ENCODE results near the gene KCNQ1.

KCNQ1 gene

GRCh38 chr11:2794046-2794967, 349.5 kb downstream of the KCNQ1 start:
- no peak for TF ChIP-seq CTCF (IDR thresholded peaks at IDR 0.05; ENCODE audit: insufficient read depth, low read depth, low read length, missing control alignments)
- H3K4me3 ChIP-seq (ENCODE audit: low read length) = no peak overlapping the region
- no peak for DNase-seq (ENCODE audit: low read depth)

- H3K4me3 ChIP-seq (ENCODE audit: low read length) = no peak overlapping the region
- DNase-seq (ENCODE audit: low read depth) = no peak
- TF ChIP-seq CTCF (IDR thresholded peaks at IDR 0.05; ENCODE audit: insufficient read depth, low read depth, low read length, missing control alignments) = no peak
Observed at GRCh38 chr11:2794968-2795322, 350.1 kb downstream of the KCNQ1 start.

- no peak overlapping the region for H3K4me3 ChIP-seq (ENCODE audit: low read length)
- TF ChIP-seq CTCF (IDR thresholded peaks at IDR 0.05; ENCODE audit: insufficient read depth, low read depth, low read length, missing control alignments) = no peak
- no peak for DNase-seq (ENCODE audit: low read depth)
Observed at GRCh38 chr11:2795491-2795991, 350.7 kb downstream of the KCNQ1 start.

GRCh38 chr11:2796091-2796490, 351.3 kb downstream of the KCNQ1 start:
- no peak for DNase-seq (ENCODE audit: low read depth)
- no peak overlapping the region for H3K4me3 ChIP-seq (ENCODE audit: low read length)
- no peak for TF ChIP-seq CTCF (IDR thresholded peaks at IDR 0.05; ENCODE audit: insufficient read depth, low read depth, low read length, missing control alignments)

- DNase-seq (ENCODE audit: low read depth) = no peak
- no peak overlapping the region for H3K4me3 ChIP-seq (ENCODE audit: low read length)
- no peak for TF ChIP-seq CTCF (IDR thresholded peaks at IDR 0.05; ENCODE audit: insufficient read depth, low read depth, low read length, missing control alignments)
Observed at GRCh38 chr11:2796508-2797113, 351.8 kb downstream of the KCNQ1 start.

- H3K4me3 ChIP-seq (ENCODE audit: low read length) = no peak overlapping the region
- TF ChIP-seq CTCF (IDR thresholded peaks at IDR 0.05; ENCODE audit: insufficient read depth, low read depth, low read length, missing control alignments) = no peak
- no peak for DNase-seq (ENCODE audit: low read depth)
Observed at GRCh38 chr11:2797121-2797711, 352.4 kb downstream of the KCNQ1 start.

All from epithelial cell of esophagus (primary cell).